NCI-H524 treated with DMSO at 0.1 percent for 48 hours (cell line): Measurements from ENCODE around the gene STAT3.
"Not testable (repeated sequence)": the region's sequence is repeated elsewhere in the genome, so short reads cannot be mapped to it uniquely, and the experiment has no call there.

Source experiments
- DNase-seq: peaks from one replicate; lab custom pipeline; 2025; lab: John Stamatoyannopoulos, UW

STAT3 gene

DNA sequence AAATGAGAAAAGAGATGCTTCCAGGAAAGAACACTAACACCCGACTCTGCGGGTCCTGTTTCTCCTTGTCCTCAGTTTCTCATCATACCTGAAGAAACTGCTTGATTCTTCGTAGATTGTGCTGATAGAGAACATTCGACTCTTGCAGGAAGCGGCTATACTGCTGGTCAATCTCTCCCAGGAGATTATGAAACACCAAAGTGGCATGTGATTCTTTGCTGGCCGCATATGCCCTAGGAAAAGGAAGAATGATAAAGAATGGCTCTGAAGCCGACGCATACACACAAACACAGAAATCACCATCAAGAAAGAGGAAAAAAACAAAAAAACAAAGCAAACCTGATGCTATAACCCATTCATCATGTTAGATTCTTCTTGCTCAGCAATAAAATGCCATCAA is 41.8 kb downstream of the STAT3 start:
- no peak for DNase-seq

DNA sequence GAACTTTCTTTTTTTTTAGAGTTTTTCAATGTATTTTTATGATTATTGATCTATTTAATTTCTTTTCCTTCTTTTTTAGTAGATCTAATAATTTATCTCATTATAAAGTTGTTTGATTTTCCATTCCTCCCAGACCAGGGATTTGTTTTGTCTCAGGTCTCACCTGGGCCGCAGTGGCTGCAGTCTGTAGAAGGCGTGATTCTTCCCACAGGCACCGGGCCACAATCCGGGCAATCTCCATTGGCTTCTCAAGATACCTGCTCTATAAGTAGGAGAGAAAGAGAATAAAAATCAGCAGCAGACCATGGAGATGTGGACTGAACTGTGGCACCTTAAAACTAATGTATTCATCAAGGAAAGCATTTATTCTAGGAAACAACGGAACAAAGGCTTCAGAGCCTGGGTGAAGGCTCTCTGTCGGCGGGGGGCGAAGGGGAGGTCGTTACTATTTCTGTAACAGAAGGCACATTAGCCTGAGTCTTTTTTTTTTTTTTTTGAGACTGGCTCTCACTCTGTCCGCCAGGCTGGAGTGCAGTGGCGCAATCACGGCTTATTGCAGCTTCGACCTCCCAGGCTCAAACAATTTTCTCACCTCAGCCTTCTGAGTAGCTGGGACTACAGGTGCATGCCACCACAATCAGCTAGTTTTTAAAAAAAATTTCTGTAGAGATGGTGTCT is 42.7 kb downstream of the STAT3 start:
- no peak for DNase-seq

DNA sequence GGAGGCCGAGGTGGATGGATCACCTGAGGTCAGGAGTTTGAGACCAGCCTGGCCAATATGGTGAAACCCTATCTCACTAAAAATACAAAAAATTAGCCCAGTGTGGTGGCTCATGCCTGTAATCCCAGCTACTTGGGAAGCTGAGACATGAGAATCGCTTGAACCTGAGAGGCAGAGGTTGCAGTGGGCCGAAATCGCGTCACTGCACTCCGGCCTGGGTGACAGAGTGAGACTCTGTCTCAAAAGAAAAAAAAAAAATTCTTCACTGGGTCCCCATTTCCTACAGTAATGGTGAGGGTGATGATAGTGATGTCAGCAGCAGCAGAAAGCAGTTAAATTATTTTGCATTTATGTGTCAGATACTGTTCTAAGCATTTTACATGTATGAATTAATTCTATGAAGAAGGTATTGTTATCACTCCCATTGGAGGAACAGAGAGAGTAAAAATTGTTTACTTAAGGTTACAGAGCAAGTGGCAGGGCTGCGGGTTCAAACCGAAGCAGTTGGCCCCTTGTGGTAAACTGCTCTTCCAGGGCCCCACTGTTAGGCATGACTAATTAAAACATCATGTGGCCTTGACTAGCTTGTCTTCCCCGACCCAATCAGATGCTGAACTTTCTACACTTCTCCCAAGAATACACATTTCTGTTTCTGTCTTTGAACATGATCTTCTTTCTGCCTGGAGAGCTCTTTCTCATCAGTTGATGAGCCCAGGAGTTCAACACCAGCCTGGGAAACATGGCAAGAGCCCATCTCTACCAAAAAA is 45.8 kb downstream of the STAT3 start:
- DNase-seq: no peak

DNA sequence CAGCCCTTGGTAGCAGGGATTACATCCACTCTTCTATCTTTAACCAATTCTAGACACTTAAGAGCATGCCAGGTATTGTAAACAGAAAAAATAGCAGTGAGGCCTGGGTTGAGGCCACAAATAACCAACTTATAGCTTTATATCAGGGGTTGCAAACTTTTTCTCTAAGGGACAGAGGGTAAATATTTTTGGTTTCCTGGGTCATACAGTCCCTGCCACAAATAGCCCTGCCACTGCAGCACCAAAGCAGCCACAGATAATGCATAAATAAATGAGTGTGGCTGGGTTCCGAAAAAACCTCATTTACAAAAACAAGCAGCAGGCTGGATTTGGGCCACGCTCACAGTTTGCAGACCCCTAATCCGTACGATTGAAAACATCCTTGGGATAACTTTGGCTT is 46.7 kb downstream of the STAT3 start:
- DNase-seq: no peak

DNA sequence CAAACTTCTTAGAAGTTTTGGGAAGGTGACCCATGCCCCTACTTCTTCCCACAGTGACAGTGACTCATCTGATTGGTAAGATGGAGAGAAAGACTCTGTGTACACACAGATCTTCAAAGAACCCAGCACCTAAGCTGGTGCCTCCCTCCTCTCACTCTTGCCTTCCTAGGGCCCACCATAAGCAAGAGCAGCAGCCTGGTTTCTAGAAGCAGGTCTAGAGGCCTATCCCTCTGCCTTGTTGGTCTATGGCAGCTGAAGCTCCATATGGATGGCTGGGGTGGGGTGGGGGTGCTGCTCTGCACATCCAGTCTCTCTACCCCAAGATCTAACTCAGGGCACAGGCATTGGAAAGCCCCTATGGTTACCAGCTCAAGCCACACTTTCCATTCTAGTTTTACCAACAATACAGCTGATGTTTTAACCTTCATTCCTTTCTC is 47.5 kb downstream of the STAT3 start:
- no peak for DNase-seq

DNA sequence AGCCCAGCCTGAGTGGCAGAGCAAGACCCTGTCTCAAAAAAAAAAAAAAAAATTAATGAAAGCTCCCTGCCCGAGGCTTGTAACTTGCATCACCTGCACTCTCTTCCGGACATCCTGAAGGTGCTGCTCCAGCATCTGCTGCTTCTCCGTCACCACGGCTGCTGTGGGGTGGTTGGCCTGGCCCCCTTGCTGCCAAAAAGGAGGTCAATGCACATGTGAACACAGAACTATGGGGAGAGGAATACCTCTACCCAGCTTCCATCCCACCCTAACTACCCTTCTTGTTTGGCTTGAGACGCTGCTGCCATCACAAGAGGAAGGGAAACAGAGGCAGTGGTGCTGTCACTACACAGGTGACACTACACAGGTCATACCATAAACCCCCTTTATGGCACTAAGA is 49.0 kb downstream of the STAT3 start:
- no peak for DNase-seq

DNA sequence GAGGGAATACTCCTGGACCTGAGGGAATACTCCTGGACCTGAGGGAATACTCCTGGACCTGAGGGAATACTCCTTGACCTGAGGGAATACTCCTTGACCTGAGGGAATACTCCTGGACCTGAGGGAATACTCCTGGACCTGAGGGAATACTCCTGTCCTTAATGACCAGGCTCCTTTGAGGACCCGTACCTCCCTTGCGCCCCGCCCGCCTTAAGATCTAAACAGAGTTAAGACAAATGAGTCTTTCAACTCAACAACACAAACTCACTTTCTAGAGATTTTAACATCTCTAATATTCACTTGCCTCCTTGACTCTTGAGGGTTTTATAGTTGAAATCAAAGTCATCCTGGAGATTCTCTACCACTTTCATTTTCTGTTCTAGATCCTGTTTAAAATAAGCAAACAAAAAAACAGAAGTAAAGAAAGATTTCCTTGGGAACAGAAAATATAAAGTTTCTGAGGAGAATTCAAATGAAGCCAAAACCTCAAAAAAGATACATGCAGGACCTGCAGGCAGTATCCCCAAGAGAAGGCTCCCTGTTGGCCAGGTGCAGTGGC is 49.7 kb downstream of the STAT3 start:
- DNase-seq: no peak

DNA sequence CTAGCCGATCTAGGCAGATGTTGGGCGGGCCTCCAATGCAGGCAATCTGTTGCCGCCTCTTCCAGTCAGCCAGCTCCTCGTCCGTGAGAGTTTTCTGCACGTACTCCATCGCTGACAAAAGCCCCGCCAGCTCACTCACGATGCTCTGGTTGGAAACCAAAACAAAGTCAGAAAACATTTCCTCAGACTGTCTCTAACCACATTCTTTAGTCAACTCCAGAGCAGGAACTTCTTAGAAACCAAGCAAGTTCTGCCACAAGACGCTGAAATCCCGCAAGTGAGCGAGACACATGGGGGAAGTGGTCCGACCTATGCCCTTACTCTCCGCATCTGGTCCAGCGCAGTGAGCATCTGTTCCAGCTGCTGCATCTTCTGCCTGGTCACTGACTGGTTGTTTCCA is 50.8 kb downstream of the STAT3 start:
- no peak for DNase-seq

DNA sequence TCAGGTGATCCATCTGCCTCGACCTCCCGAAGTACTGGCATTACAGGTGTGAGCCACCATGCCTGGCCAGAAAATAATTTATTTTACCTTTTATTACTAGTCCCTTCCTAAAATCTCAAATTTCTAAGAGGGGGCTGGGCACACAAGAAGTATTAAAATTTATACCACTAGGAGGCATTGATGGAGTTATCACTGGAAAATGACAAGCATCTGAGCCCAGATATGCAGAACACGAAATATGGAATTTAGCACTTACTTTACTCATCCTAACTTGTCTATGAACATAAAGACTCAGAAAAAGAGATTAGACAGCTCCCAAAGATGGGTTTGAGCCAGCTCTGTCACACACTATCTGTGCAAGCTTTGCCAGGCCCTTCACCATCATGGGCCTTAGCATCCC is 53.6 kb downstream of the STAT3 start:
- DNase-seq: no peak

DNA sequence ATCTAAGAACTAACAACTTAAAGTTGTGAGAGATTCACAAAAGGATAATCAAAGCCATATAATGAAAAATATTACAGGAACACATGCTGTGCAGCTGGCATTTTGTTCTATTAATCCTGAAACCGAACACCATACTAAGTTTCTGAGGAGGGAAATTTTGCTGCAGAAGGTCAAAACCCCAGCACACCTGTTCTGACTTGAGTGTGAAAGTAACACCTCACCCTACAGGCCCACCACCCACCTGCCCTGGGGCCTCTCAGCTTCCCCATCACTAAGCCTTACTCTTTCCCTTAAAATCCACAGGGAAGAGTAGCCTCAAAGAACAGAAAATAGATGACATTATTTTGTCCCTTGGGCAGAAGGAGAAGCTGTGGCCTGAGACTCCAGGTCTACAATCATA is 55.2 kb downstream of the STAT3 start:
- DNase-seq: no peak

DNA sequence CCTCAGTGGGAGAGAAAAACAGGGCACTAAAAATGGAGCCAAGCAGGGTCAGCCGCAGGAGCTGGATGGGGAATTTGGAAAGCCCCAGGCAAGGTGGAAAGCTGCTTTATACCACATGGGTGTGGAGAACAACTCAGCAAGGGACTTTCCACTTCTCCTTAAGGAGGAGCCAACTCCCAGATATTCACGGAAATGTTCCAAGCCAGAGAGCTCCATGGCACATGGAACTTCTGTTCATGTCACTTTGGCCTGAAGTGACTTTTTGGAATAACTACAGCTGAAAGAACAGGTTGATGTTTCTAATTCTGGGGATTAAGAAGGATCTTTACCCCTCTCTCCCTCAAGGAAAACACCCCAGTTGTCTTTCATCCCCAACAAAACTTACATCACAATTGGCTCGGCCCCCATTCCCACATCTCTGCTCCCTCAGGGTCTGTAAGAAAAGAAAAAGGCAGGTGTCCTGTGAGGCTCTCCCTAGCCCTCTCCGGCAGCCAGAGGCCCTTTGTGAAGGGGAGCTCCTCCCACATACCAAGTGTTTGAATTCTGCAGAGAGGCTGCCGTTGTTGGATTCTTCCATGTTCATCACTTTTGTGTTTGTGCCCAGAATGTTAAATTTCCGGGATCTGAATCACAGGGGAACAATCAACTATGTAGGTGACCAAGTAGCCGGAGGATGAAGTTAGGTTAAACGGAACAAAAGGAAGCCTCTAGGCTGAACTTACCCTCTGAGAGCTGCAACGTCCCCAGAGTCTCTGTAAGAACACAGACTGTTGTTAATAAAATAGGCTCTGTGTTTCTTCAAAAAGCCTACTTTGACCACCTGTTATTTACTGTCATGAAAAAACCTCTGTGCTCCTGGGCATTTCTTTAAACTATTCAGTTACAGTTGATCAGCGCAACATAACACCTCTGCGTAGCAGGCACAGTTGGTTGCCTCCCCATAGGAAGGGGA is 58.9 kb downstream of the STAT3 start:
- no peak for DNase-seq

DNA sequence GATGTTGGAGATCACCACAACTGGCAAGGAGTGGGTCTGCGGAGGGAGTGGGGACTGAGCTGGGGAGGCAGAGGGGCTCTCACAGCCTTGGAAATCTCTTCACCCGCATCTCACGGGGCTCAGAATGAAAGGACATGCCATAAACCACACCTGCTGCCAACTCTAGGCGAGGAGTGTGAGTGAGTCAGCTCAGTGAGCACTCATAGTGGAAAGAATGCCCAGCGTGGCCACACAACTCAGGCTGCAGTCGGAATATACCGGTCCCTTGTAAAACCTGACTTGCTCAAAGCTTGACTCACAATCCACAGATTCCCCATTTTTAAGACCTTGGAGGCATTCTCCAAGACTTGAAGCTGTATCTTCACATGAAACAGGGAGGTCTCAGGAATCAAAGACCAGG is 63.2 kb downstream of the STAT3 start:
- DNase-seq: no peak

DNA sequence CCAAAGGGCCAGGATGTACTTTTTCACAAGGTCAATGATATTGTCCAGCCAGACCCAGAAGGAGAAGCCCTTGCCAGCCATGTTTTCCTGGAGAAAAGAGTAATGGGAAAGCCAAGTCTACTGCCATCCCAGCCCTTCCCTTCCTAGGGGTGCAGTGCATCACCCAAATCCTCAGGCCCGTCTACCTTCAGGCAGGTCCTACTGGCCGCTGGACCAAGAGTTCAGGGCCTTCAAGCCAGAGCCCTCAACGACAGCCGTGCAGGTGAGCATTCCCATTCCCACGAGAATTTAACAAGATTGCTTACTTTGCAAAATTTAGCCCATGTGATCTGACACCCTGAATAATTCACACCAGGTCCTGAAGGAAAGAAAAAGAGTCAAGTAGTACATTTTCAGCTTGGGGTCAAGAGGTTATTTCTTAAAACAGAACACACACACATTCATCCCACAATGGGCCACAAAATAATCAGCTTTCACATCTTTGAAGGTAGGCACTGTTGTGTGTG is 64.9 kb downstream of the STAT3 start:
- DNase-seq: no peak

DNA sequence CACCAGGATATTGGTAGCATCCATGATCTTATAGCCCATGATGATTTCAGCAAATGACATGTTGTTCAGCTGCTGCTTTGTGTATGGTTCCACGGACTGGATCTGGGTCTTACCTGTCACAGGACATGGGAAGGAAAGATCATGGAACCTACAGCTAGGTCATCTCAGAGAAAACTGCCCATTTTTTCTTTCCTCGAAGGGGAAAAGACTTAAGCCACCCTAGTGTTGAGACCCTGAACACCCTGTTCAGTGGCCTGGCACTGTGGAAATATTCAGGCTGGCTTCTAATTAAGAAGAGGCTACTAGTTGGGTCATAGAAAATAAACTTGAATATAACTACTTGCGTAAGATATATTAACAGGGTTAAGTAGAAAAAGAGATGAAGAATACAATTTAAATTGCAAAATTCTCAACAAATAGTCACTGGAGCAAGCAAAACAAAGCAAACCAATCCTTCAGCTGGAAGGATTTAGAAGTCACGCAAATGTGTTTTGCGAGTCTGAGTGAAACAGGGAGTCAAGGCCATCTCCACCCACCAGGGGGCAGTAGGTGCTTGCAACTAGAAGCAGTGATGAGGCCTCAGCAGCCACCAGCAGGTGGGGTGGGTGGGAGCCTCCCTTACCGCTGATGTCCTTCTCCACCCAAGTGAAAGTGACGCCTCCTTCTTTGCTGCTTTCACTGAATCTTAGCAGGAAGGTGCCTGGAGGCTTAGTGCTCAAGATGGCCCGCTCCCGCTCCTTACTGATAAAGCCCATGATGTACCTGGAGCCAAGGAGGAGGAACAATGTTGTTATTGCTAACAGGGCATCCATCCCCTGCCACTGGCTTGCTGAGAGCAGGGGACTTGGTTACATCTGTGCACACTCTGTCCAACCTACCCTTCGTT is 65.6 kb downstream of the STAT3 start:
- peak; percentile 43 for DNase-seq

DNA sequence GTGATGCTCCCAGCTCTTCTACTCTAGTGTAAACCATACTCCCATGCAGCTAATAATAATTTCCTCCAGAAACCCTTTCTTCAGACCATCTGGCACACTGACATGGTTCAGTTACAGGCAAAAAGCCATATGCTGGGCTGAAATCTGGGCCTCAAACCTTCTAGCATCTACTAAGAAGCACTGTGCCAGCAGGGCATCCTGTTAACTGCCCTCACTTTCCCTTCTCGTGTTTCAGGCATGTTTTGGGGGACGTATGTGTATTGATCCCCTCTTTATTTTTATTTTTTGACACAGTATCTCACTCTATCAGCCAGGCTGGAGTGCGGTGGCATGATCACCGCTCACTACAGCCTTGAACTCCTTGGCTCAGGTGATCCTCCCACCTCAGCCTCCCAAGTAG is 66.7 kb downstream of the STAT3 start:
- peak; percentile 89 for DNase-seq

DNA sequence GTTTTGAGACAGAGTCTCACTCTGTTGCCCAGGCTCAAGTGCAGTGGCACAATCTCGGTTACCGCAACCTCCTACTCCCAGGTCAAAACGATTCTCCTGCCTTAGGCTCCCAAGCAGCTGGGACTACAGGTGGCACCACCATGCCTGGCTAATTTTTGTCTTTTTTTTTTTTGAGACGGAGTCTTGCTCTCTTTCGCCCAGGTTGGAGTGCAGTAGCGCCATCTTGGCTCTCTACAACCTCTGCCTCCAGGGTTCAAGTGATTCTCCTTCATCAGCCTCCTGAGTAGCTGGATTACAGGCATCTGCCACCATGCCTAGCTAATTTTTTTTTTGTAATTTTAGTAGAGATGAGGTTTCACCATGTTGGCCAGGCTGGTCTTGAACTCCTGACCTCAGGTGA is 70.3 kb downstream of the STAT3 start:
- DNase-seq: not testable (repeated sequence)

DNA sequence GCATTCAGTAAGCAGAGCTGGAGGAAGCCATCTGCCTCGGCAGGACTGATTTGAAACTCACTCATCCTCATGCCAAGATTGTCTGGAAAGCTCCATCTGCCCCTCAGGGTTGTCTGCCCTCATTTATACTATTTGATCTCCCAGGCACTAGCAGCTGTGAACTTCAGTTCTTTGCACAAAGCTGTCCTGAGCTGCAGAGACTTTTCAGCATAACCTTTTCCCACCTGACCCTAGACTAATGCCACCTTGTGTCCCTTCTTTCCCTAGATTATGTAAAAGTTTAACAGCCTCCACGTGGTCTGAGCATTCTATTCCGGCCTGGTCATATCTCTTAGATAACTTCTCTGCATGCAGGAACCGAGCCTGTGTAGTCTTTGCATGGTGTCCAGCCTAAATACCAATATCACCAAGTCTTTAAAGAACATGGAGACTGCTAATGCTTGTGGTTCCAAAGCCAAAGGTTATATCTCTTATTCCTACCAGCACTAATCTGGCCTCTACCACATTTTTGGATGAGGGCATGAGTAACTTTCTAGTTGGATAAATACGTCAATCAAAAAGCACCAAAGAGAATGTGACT is 70.9 kb downstream of the STAT3 start:
- peak; percentile 2 for DNase-seq

DNA sequence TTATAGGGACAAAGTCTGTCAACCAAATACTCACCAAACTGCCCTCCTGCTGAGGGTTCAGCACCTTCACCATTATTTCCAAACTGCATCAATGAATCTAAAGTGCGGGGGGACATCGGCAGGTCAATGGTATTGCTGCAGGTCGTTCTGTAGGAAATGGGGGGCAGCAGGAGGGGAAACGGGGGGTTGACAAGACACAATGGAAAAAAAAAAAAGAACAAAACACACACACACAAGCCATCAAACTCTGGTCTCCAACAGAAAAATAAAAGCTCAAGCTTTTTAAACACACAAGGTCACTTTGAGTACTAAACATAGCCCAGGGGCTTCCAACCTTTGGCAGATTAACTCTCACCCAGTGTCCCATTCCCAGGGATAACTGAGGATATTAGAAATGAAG is 71.5 kb downstream of the STAT3 start:
- no peak for DNase-seq

DNA sequence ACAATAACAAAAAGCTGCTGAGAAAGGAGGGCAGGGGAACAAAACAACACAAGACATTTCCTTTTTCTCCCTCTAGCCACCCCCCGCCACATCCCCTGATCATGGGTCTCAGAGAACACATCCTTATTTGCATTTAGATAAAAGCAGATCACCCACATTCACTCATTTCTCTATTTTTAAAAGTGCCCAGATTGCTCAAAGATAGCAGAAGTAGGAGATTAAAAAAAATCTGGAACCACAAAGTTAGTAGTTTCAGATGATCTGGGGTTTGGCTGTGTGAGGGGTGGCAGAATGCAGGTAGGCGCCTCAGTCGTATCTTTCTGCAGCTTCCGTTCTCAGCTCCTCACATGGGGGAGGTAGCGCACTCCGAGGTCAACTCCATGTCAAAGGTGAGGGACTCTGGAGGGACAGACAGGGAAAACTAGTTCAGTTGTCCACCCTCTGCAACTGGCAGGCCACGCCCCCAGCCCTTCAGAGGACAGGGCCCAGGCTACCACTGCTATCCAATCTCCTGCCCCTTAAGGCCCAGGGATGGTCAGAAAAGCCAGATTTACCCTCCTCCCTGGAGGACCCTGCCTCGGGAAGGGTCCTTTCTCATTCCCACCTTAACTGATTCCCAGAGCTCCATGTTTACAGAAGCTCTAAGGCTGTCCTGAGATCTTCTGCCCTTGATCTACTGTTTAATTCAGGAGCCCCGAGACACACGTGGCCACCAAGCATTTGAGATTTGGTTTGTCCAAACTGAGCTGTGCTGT is 72.7 kb downstream of the STAT3 start:
- DNase-seq: no peak
